Neural crest cell (in vitro differentiated cells): ENCODE results near the gene GPATCH2L. TPM values are rescaled to one million over a fixed set of nuclear protein-coding genes. Genes with fewer than 3 reads are reported as not detected.

Experiments
- DNase-seq: peaks from one replicate; pipeline ENCODE4 v3.0.0; 2021; ENCODE audit warnings: low read depth, mixed read lengths, low spot score
- H3K27ac Mint-ChIP-seq: one replicate; pipeline ENCODE4 v1.8.0; 2021; ENCODE audit warnings: mild to moderate bottlenecking, mixed read lengths; ENCODE audit not compliant: unreplicated experiment
- H3K27me3 Mint-ChIP-seq: 2 replicates; pipeline ENCODE4 v1.8.0; 2021; ENCODE audit warnings: low read depth, mild to moderate bottlenecking, mixed read lengths
- H3K36me3 Mint-ChIP-seq: 2 replicates; pipeline ENCODE4 v1.8.0; 2021; ENCODE audit warnings: low read depth, mild to moderate bottlenecking, mixed read lengths
- H3K4me1 Mint-ChIP-seq: 2 replicates; pipeline ENCODE4 v1.8.0; 2021; ENCODE audit warnings: mixed read lengths
- H3K4me3 Mint-ChIP-seq: one replicate; pipeline ENCODE4 v1.8.0; 2021; ENCODE audit warnings: mild to moderate bottlenecking, mixed read lengths
- H3K9me3 Mint-ChIP-seq: 2 replicates; pipeline ENCODE4 v1.8.0; 2021; ENCODE audit warnings: mixed read lengths
- CTCF ChIP-seq: fragments of 200-600 bp; sonication (generic); conservative IDR thresholded peaks from 2 replicates; pipeline ENCODE4 v1.5.0; 2021; ENCODE audit warnings: antibody characterized with exemption, mild to moderate bottlenecking
- long read RNA-seq: library from polyadenylated mRNA; unstranded; transcript quantifications from one replicate; pipeline ENCODE4 v2.0.0, GENCODE V29; 2020
- total RNA-seq: library from RNA; stranded (reverse); gene quantifications from 2 replicates; pipeline ENCODE4 v1.2.1, GENCODE V29; 2021

The GPATCH2L gene
- total RNA-seq = 67.1 and 73.1 TPM in 2 replicates
- long read RNA-seq, full-length matches to known transcripts = 13 of 56 reads
- long read RNA-seq, partial matches to known transcripts = 20 of 56 reads
- long read RNA-seq, other reads (novel, unspliced or antisense) = 23 of 56 reads

- Mint-ChIP-seq H3K36me3 (peaks cover 6% of the 10 kb centered on the region), H3K27me3 (peaks cover 13% of the 10 kb centered on the region), H3K4me3 (peak within 1 kb of the TSS; percentile 99), H3K4me1 (peaks cover 51% of the 10 kb centered on the region), H3K9me3 (peaks cover 2% of the 10 kb centered on the region), H3K27ac (peak within 1 kb of the TSS; percentile 98)
- DNase-seq = peak; percentile 98
- TF ChIP-seq CTCF = no peak
Measured at GRCh38 chr14:76151398-76152332, at the start of gene GPATCH2L. Gene GPATCH2L (plus strand): TSS chr14:76151922. CDS start chr14:76154364, 2,442 bp downstream.

GRCh38 chr14:76104802-76105355, 46.8 kb upstream of the GPATCH2L start:
- no peak overlapping the region for H3K27ac Mint-ChIP-seq

GRCh38 chr14:76106188-76106587, 45.5 kb upstream of the GPATCH2L start:
- peaks cover 12% of the 10 kb centered on the region for H3K4me1 Mint-ChIP-seq
- no peaks in the 10 kb centered on the region for H3K9me3 Mint-ChIP-seq
- no peak for DNase-seq
- H3K27ac Mint-ChIP-seq = no peak overlapping the region
- peaks cover 9% of the 10 kb centered on the region for H3K27me3 Mint-ChIP-seq
- H3K4me3 Mint-ChIP-seq = no peak overlapping the region
- no peaks in the 10 kb centered on the region for H3K36me3 Mint-ChIP-seq
- no peak for TF ChIP-seq CTCF

More at GRCh38 chr14:76104802-76105355, 46.8 kb upstream of the GPATCH2L start:
- Mint-ChIP-seq H3K36me3 (no peaks in the 10 kb centered on the region), H3K4me1 (peaks cover 12% of the 10 kb centered on the region), H3K9me3 (no peaks in the 10 kb centered on the region), H3K27me3 (peaks cover 9% of the 10 kb centered on the region), H3K4me3 (no peak overlapping the region)
- DNase-seq = no peak
- TF ChIP-seq CTCF = no peak

- Mint-ChIP-seq H3K4me3 (no peak overlapping the region), H3K27me3 (peaks cover 9% of the 10 kb centered on the region)
- DNase-seq = no peak
Measured at GRCh38 chr14:76109087-76109880, 42.4 kb upstream of the GPATCH2L start.

More at GRCh38 chr14:76109087-76109880, 42.4 kb upstream of the GPATCH2L start:
- no peak for TF ChIP-seq CTCF
- Mint-ChIP-seq H3K36me3 (no peaks in the 10 kb centered on the region), H3K4me1 (peaks cover 4% of the 10 kb centered on the region), H3K27ac (no peak overlapping the region), H3K9me3 (no peaks in the 10 kb centered on the region)
